ENCODE measurements around the gene FRY.

The FRY gene

DNA sequence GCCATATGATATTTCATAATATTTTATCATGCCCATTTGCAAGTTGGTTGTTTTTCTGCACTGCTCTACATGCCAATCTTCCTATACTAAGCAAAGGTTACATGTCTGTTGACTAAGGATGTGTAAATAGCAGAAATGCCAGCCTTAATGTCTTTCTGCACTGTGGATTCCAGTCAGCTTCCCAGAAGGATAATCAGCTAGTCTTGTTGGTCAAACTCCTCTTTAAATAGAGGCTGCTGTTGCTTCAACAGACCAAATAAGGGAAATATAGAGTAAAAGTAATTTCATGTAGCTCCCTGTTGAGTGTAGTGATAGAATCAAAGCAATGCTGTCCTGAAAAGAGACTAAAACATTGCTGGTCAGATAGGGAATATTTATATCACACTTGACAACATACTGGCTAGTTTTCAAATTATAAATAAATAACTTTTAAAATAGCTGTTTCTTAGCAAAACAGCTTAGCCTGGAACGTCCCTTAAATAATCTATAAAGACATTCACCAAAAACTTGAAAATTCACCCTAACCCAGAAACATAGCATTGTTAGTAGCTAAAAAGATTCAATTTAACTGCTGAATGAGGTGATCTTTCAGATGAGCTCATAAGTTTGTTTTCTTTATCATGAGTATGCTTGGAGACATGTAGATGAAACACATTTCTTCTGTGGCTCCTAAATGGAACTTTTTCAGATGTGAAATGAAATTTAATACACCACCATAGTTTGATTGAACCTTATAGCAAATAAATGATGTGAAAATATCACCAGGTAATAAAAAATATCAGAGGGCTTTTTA lies 56.6 kb downstream of the FRY start:
- DNase-seq, result no peak

DNA sequence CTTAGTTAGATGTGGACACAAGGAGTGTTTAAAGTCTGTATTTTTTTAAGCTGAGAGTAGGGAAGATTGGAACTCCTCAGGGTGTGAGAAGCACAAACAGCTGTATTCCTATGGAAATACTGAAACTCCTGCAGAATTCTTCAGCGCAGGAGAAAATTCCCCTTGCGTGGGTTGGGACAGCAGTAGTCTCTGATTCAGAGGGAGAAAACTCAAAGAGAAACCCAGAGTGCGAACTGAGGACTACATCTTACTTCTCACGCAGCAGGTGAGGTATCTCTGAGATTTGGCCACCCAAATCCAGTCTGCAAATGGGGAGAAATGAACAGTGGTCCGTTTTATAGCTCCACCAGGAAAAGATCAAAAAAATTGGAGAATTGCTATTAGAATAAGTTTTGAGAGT lies 60.9 kb downstream of the FRY start:
- DNase-seq, result no peak

DNA sequence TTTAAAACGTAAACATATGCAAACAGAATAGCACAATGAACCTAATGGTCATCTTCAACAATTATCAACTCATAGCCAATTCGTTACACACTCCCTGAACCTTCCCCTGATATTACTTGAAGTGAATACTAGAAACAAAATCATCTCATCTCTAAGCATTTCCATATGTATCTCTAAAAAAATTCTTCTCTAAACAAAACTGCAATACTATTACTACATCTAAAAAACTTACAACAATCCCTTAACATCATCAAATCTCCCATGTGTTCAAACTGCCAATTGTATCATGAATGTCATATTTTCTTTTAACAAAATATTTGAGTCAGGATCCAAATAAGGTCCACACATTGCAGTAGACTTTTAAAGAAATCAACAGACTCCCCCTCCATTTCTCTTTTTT lies 61.4 kb downstream of the FRY start:
- DNase-seq, result no peak

DNA sequence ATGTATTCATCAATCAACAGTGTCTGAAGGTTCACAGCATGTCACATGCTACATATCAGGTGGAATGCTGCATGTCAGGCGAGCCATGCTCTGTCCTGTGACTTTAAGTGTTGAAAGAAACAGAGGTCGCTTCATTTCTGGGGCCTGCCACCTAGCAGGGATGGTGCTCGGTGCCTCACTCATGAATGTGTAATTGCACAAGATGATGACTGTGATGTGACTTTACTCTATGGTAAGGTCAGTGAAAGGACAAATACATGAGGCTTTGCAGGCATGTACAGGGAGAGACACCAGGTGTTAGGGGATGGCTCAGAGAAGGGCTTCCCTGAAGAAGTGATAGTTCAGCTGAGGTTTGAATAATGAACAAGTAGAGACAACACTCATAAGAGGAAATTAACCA lies 66.7 kb downstream of the FRY start:
- DNase-seq, result no peak

DNA sequence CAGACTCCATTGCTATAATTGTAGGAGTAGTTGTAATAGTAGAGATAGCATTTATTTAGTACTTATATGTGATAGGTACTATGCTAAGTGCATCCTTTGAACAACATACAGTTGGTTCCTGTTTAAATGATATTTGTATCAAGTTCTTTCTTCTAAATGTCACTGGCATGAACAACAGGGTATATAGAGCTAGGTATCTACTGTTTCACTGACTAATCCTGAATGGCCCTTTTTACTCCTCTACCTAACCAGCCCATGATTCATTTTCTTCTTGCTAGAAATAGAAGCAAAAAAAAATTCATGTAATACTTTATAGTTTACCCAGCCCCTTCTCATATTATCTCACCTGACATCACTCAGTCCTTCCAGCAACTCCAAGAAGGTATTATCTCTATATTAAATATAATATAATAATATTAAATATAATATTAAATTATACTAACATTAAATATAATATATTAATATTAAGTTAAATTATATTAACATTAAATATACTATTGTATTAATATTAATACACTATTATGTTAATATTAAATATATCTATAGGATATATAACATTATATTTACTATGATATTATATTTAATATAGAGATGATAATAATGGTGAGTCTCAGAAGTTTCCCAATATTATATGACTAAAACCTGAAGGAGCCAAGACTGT lies 74.2 kb downstream of the FRY start:
- DNase-seq, result no peak

DNA sequence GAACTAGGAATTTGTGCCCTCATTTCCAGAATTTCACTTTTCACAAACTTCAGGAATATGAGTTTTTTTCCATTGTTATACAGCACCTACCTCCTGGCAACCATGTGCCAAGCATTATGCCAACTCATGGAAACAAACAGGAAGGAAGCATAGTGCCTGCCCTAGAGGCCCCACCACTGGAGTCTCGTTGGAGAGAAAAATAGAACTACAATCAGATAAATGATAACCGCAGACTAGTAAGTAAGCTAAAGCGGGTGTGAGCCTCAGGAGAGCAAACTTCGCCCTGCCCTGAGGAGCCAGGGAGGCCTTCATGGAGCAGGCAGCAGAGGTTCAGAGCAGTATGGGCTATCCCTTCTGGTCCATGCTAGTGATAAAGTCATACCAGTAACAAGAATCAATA lies 75.9 kb downstream of the FRY start:
- no peak for DNase-seq

DNA sequence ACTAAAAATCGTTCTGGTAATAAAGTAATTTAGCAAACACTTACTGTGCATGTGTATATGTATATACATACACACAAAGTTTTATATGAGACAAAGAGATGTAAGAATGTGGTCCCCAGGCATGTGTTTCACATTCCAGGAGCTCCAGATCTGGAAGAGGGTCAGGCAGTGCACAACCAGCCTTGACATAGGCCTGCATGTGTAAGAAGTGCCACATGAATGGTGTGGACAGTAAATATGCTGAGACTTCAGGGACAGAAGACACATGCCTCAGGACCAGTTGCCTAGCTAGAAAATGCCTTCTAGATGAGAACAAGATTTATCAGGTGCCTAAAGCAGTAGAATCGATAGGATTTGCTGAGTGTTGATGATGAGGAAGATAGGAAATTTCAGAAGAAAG lies 76.4 kb downstream of the FRY start:
- DNase-seq, result no peak

DNA sequence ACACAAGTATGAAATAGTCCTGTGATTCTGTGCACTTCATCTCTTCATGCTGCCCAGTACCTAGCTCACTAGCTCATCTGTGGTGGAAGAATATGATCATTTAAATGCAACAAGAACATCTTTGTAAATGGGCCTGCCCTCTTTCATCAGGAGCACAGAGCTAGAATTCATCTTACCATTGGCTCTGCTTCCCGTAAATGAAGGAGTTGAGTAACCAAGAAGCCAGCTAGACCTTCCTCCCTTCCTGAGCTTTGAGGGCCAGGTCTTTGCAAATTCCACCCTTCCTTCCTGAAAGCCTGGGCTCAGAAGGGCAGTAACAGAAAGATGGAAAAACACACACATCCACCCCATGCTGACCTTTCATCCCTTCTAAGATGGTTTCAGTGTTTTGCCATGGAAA lies 82.0 kb downstream of the FRY start:
- no peak for DNase-seq

DNA sequence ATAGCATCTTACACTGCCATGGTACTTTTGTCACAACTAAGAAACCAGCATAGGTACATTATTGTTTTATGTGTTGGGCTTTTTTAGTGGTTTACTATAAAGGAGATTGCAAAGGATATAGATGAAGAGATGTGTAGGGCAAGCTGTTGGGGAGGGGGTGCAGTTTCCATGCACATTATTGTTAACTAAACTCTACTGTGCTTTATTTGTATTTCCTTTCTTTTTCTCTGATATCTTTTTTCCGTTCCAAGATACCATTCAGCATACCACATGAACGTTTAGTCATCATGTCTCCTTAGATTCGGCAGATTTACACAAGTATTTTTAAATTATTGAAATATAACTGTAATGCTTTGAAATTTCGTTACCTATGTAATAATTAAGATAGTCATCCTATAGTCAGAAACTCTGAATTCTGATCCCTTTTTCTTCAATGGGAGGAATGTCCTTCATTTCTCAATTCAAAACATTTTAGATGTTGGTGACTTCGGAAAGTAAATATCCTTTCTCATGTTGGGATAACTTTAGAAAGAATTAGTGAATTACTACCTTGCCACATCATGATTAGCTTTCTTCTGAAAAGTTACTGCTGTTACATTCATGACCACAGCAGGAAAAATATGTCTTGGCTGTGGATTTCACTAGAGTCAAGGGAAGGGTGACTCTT lies 82.8 kb downstream of the FRY start:
- no peak for DNase-seq

DNA sequence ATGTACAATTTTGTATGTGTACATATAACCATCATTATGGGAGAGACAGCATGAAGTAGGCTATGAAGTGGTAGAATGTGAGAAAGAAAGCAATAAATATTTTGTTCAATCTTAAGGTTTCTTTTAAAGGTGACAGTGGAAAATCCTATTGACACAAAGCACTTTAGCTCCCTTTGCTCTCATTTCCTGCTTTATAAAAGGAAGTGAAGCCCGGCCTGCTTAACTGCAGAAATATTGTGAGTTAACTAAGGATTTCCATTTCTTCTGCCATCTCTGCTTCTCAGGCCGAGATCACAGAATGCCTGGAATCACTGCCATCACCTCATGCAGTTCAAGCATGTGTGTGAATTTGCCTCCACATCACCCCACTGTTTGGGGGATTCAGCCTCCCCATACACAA lies 83.5 kb downstream of the FRY start:
- no peak for DNase-seq

DNA sequence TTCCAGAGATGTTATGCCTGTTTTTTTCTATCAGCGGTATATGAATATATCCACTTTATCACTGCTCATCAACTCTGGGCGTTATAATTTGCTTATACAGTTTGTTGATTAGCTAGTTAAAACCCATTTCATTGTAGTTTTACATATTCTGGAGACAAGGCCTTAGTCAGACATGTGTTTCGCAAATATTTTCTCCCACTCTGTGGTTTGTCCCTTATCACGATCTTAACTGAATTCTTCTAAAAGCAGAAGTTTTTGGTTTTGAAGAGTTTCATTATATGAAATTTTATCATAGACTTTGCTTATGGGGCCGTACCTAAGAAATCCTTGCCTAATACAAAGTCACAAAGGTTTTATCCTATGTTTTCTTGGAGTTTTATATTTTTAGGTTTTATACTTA lies 84.6 kb downstream of the FRY start:
- no peak for DNase-seq

DNA sequence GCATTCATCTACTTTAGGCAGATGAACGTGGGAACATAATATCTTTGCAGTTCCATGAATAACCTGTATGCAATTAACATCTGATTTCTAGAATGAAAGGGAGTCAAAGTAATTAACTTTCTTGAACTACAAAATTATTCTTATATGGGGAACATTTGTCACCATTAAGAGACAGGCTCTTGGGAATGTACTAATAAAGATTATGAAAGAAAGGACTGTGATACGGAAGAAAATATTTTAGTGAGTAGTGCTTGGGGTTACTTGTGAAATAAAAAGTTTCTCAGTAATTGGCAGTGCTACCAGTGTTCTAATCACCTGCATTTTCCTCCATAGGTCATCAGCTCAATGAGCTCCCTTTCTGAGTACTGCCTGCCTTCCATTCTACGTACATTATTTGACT lies 85.4 kb downstream of the FRY start:
- no peak for DNase-seq

DNA sequence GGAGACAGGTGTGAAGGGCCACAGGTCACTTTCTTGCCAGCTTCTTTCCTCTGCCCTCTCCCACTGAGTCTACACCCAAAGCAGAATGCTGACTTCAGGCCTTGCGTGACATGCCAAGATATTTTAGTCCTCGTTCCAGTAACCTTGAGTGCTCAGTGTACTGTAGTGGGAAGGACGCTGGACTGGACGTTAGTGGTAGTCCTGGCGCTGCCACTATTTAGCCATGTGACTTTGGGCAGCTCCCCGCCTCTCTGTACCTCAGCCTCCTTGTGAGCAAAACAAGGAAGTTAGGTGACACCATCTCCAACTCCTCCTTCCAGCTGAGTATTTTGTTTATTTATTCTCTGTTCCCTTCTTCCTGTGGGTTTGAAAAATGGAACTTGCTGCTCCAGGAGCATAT lies 86.1 kb downstream of the FRY start:
- no peak for DNase-seq

DNA sequence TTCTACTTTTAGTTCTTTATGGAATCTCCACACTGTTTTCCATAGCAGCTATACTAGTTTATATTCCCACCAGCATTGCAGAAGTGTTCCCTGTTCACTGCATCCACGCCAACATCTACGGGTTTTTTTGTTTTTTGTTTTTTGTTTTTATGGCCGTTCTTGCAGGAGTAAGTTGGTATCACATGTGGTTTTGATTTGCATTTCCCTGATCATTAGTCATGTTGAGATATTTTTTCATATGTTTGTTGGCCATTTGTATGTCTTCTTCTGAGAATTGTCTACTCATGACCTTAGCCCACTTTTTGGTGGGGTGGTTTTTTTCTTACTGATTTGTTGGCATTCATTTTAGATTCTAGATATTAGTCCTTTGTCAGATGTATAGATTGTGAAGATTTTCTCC lies 89.7 kb downstream of the FRY start:
- no peak for DNase-seq

DNA sequence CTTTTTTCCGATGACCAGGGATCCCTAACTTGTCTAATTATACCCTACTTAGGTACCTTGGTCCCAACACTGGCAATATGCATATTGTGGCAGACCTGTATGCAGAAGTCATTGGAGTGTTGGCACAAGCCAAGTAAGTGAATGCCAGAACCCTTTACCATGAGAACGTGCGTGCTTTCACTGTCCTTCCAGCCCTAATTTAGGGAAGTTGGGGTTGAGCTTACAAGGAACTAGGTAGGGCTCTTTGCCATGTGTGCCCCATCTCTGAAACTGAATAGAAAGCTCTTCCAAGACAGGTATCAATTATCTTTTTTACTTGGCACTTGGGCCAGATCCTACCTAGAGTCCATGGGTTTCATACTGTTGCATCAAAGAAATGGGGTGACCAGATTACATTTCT lies 93.2 kb downstream of the FRY start:
- no peak for DNase-seq

DNA sequence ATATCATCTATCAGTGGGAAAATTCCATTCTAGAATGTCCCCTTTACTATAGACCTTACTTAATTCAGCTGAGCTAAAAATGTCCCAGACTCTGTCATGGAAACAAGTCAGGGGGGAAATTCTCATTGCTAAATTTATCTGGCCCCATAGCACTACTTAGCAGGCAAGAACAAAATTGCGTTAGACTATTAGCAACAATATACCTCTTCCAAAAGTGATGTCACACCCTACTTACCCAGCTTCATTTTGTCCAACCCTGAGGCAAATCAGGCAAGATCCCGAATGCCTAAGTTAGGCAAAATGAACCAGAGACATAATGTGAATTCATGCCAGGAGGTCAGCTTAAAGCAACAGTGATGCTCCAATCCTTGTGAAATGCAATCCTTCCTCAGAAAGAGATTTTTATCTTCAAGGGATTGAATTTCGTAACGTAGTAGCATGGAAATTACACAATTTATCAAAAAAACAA lies 93.7 kb downstream of the FRY start:
- DNase-seq, result no peak

DNA sequence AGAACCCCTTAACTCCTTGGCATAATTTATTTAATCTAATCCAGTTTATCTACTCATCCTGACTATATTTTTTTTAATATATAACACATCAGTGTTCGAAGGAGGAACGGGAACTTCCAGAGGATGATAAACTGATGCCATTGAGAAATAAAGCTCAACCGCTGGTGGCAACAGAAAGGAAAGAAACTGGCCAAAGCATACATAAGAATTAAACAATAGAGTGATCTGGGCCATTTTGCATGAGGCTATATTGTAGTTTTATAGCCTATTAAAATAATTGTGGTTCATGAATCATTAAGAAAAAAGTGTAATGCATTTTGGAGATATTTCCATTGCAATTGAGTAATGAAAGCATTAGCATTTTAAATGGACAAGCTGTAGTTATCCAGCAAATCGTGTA lies 94.2 kb downstream of the FRY start:
- no peak for DNase-seq

DNA sequence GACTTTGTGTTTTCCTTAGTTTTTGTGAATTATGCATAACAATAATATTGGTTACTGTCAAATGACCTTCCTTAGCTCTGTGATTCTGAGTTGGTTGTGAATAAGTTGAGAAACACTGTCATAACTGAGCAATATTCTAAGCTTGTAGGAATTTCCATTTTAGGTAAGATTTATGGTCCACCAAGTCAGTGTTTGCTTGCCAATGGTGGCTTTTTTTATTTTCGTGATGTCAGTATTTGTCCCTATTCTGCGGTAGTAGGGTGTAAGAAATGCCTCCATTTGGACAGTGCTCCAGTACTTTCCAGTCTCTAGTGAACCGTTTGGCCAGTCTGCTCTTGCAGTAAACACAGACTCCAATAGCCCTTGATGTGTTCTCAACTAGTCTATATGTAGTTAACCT lies 94.7 kb downstream of the FRY start:
- DNase-seq, result no peak

DNA sequence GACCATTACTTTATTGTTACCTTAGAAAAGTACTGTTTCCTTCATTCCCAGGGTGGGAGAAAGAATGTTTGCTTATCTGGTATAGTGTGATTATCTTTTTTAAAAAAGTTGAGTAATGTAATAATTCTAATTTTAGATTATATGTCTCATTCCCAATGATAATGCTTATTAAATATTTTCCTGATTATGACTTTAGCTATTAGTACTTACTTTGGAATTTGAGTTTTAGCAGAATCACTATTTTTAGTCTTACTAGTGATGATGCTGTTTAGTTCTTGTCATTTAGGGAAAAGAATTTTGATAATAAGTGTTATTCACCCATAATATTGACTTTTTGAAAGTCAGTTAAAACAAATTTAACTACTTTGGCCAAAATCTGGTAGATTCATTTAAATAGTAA lies 95.2 kb downstream of the FRY start:
- no peak for DNase-seq

DNA sequence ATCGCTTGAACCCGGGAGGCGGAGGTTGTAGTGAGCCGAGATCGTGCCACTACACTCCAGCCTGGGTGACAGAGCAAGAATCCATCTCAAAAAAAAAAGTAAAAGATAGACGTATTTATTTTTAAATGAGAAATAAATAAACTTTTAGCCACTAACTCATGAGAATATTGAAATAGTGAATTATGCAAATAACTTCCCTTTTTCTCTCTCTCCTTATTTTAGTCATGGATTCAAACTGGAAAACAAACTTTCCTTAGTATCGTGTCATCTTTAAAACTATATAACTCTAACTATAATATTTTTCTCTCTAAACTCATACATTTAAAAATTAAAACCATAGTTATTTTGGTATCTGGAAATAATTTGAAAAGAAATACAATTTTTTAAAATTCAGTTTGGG lies 96.1 kb downstream of the FRY start:
- no peak for DNase-seq

DNA sequence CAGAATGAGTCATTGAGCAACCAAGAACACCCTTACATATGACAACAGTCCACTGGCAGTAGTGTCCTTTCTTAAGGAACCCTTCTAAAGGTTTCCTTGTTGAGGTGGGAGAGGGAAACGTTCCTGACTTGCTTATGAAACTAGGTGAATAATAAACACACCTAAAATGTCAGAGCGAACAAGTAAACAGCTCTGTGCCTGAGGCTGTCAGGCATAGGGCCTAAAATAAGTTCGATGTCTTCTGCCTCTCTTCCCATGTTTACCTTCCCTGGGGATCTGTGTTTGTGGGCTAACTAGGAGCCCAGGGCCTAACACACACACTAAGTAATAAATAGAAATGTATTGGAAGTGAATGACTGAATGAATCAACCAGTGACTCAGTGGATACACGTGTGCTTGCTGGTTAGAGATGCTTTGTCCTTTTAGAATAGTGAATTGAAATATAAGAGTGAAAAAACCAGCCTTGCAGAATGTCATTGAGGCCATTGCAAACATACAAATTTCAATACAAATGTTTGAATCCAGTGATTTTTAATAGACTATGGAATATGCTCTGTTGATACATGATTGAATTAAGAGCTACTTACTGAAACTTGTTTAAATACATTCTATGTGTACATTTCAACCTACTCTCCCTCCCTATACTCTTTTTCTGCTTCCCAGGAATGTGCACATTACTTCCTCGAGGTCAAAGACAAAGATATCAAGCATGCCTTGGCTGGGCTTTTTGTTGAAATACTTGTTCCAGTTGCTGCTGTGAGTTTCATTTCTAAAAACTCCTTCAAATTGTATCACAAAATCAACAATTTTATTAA lies 102.9 kb downstream of the FRY start:
- DNase-seq, result no peak

DNA sequence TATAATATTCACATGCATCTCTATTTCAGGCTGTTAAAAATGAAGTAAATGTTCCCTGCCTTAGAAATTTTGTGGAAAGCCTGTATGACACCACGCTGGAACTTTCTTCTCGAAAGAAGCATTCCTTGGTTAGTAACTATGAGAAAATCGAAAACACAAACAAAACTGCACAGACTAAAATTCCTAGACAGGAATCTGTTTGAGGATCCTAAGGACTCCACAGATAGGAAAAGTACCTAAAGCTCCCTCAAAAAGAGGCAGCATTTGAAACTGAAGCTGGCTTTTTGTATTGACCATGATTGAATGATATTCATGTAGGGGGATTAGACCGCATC lies 103.4 kb downstream of the FRY start:
- DNase-seq, result no peak

DNA sequence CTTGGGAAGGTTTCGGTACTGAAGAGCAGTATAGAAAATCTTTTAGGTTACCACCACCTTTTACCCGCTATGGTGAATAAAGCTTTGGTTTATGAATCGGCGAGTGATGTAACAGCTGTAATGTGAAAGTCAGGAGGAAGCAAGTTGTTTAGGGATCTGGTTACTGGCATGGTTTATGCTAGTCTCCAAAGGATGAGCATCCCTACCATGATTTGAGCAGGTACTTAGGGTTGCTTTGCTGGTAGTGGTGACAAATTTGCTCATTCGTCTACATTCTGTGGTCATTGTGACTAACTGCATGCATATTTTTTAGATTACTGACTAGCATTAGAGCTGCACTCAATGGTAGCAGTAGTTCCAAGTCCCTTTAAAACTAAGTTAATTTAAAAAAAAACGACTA lies 104.1 kb downstream of the FRY start:
- DNase-seq, result no peak

DNA sequence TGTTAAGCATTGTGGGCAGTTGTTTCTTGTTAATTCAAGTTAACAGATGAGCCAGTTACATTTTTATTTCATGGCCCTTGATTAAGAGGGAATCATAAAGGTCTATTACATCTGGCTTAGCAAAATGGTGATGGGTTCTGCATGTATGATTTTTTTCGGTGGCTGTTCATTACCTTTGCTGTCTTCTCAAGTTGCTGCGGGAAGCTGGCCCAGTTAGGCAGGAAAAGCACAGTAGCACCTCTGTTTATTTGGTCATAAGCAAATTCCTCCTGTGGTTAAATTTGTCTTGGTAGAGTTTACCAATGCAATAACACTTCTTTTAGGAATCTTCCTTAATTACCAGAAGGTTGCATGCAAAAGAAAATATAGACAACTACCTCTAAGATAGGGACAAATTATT lies 104.5 kb downstream of the FRY start:
- no peak for DNase-seq

Data from NCI-H524 treated with DMSO at 0.1 percent for 48 hours (cell line).